Loucy (cell line): ENCODE data around the gene MRPL22.

Experiments
- CTCF ChIP-seq: fragments of 200-600 bp; sonication (generic); conservative IDR thresholded peaks from 2 replicates; pipeline ENCODE4 v1.5.1; 2014; ENCODE audit warnings: mild to moderate bottlenecking, antibody characterized with exemption, low read length
- EZH2phosphoT487 ChIP-seq: fragments of 200-600 bp; IDR thresholded peaks from 2 replicates; pipeline ENCODE4 v1.6.1; 2018; ENCODE audit warnings: antibody characterized with exemption, mild to moderate bottlenecking, moderate library complexity, borderline replicate concordance

GRCh38 chr5:155017610-155018009 is 76.7 kb downstream of the MRPL22 start:
- TF ChIP-seq CTCF (no peak), EZH2phosphoT487 (no peak)
